ENCODE measurements around the gene ADGRL1.

- TF ChIP-seq CTCF (IDR thresholded peaks at IDR 0.05), result no peak
- no peak for TF ChIP-seq POLR2A (IDR thresholded peaks at IDR 0.05)
Measured at GRCh38 chr19:14214580-14214979, 8.6 kb upstream of the ADGRL1 start.

All from thyroid gland (tissue), 4 donors.